Neural progenitor cell (in vitro differentiated cells): ENCODE results near the gene PSMA7.

ENCODE experiments used
- EZH2phosphoT487 ChIP-seq: fragments of 200-600 bp; sonication (generic); IDR thresholded peaks from 2 replicates; pipeline ENCODE4 v1.6.1; 2017; ENCODE audit warnings: antibody characterized with exemption
- TF ChIP-seq, protein P1 (sequence below): fragments of 200-600 bp; sonication (generic); IDR thresholded peaks from 2 replicates; pipeline ENCODE4 v1.5.1; 2017; ENCODE audit warnings: antibody characterized with exemption, mild to moderate bottlenecking

DNA sequence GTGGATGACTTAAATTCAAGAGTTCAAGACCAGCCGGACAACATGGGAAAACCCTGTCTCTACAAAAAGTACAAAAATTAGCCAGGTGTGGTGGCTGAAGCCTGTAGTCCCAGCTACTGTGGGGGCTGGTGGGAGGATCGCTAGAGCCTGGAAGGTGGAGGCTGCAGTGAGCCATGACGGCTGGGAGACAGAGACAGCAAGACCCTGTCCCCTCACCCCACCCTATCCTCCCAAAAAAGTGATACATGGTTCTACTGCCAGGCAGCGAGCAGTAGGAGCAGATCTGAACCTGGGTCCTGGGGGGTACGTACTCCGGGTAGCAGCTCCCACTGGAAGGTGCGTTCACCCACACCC is 2.2 kb downstream of the PSMA7 start:
- TF ChIP-seq EZH2phosphoT487, result no peak
- TF ChIP-seq, protein P1, sequence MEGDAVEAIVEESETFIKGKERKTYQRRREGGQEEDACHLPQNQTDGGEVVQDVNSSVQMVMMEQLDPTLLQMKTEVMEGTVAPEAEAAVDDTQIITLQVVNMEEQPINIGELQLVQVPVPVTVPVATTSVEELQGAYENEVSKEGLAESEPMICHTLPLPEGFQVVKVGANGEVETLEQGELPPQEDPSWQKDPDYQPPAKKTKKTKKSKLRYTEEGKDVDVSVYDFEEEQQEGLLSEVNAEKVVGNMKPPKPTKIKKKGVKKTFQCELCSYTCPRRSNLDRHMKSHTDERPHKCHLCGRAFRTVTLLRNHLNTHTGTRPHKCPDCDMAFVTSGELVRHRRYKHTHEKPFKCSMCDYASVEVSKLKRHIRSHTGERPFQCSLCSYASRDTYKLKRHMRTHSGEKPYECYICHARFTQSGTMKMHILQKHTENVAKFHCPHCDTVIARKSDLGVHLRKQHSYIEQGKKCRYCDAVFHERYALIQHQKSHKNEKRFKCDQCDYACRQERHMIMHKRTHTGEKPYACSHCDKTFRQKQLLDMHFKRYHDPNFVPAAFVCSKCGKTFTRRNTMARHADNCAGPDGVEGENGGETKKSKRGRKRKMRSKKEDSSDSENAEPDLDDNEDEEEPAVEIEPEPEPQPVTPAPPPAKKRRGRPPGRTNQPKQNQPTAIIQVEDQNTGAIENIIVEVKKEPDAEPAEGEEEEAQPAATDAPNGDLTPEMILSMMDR, result no peak
